ENCODE results near the gene ETV2. TPM values are rescaled to one million over a fixed set of nuclear protein-coding genes. Genes with fewer than 3 reads are reported as not detected.
"Not testable (repeated sequence)": the region's sequence is repeated elsewhere in the genome, so short reads cannot be mapped to it uniquely, and the experiment has no call there.

The ETV2 gene
- polyA plus RNA-seq, 1 experiment: 0.54 TPM

- Histone ChIP-seq H3K27me3 (ENCODE audit: control insufficient read depth, insufficient read depth, low read length) (peaks cover 6% of the 10 kb centered on the region), H3K36me3 (ENCODE audit: control insufficient read depth, insufficient read depth, low read length) (no peaks in the 10 kb centered on the region), H3K4me3 (ENCODE audit: low read depth, low read length) (peak overlapping the region; percentile 39)
- CTCF ChIA-PET: interaction anchor here (0.6 to 1.0 kb wide), 3 partner anchors 11 to 38 kb away, joined by 3 to 6 read pairs (median 3); no protein-coding TSS in a partner anchor
- DNase-seq (ENCODE audit: low read depth): no peak
- POLR2A ChIA-PET: interaction anchor here (0.5 kb wide), 1 partner anchor 464 kb away, joined by 4 read pairs; no protein-coding TSS in a partner anchor
- TF ChIP-seq, protein P1, sequence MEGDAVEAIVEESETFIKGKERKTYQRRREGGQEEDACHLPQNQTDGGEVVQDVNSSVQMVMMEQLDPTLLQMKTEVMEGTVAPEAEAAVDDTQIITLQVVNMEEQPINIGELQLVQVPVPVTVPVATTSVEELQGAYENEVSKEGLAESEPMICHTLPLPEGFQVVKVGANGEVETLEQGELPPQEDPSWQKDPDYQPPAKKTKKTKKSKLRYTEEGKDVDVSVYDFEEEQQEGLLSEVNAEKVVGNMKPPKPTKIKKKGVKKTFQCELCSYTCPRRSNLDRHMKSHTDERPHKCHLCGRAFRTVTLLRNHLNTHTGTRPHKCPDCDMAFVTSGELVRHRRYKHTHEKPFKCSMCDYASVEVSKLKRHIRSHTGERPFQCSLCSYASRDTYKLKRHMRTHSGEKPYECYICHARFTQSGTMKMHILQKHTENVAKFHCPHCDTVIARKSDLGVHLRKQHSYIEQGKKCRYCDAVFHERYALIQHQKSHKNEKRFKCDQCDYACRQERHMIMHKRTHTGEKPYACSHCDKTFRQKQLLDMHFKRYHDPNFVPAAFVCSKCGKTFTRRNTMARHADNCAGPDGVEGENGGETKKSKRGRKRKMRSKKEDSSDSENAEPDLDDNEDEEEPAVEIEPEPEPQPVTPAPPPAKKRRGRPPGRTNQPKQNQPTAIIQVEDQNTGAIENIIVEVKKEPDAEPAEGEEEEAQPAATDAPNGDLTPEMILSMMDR (IDR thresholded peaks at IDR 0.05; ENCODE audit: insufficient read depth, low read depth, low read length): no peak
Observed at GRCh38 chr19:35673121-35673804, 31.7 kb downstream of the ETV2 start.

DNA sequence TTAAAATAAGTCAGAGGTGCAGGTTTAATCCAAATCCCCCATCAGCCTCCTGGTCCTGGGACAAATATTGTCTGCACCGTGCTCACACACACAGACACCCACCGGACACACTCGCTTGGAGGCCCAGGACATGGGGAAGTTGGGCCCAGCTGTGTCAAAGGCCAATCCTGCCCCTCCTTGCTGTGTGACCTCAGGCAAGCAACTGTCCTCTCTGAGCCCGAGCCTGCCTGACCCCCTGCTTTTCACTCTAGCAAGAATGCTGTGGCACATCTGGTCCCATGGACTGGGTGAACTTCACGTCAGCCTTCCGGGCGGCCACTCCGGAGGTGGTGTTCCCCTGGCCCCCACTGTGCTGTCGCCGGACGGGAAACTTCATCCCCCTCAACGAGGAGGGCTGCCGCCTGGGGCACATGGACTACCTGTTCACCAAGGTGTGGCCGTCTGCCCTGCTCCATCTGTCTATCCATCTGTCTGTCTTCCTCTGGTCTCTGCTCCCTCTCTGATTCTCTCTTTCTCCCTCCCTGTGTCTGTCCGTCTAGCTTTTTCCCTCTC is 34.1 kb downstream of the ETV2 start:
- Histone ChIP-seq H3K4me3 (ENCODE audit: low read depth, low read length) (no peak overlapping the region), H3K27me3 (ENCODE audit: control insufficient read depth, insufficient read depth, low read length) (no peaks in the 10 kb centered on the region), H3K36me3 (ENCODE audit: control insufficient read depth, insufficient read depth, low read length) (no peaks in the 10 kb centered on the region)
- TF ChIP-seq, protein P1 (IDR thresholded peaks at IDR 0.05; ENCODE audit: insufficient read depth, low read depth, low read length): no peak
- POLR2A ChIA-PET: no interaction called here
- CTCF ChIA-PET: no interaction called here
- DNase-seq (ENCODE audit: low read depth): no peak

DNA sequence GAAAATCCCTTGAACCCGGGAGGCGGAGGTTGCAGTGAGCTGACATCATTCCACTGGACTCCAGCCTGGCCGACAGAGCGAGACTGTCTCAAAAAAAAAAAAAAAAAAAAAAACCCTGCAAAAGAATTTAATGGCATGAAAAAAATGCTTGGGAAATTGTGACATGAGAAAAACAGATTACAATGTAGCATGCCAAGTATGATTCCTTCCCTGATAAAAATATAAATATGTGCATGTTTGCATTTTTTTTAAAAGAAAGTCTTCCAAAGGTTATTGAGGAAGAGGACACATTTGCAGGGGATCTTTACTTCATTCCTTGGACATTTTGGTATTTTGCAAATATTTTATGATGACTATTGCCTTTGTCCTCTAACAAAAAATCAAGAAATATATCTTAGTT is 48.3 kb downstream of the ETV2 start:
- H3K27me3 ChIP-seq (ENCODE audit: control insufficient read depth, insufficient read depth, low read length): no peaks in the 10 kb centered on the region
- ChIA-PET POLR2A (no interaction called here), CTCF (interaction anchor here (1.0 kb wide), 1 partner anchor 130 kb away, joined by 3 read pairs; no protein-coding TSS in a partner anchor)
- H3K4me3 ChIP-seq (ENCODE audit: low read depth, low read length): no peak overlapping the region
- TF ChIP-seq, protein P1 (IDR thresholded peaks at IDR 0.05; ENCODE audit: insufficient read depth, low read depth, low read length): no peak
- DNase-seq (ENCODE audit: low read depth): no peak
- H3K36me3 ChIP-seq (ENCODE audit: control insufficient read depth, insufficient read depth, low read length): no peaks in the 10 kb centered on the region

- CTCF ChIA-PET: interaction anchor here (2.9 kb wide), 1 partner anchor 129 kb away, joined by 16 read pairs; no protein-coding TSS in a partner anchor
- H3K4me3 ChIP-seq (ENCODE audit: low read depth, low read length); H3K27me3 ChIP-seq (ENCODE audit: control insufficient read depth, insufficient read depth, low read length); POLR2A ChIA-PET; H3K36me3 ChIP-seq (ENCODE audit: control insufficient read depth, insufficient read depth, low read length); DNase-seq (ENCODE audit: low read depth): not testable (repeated sequence)
Observed at GRCh38 chr19:35691106-35691505, 49.6 kb downstream of the ETV2 start.

GRCh38 chr19:35692010-35692409 is 50.5 kb downstream of the ETV2 start:
- Histone ChIP-seq H3K4me3 (ENCODE audit: low read depth, low read length) (no peak overlapping the region), H3K36me3 (ENCODE audit: control insufficient read depth, insufficient read depth, low read length) (no peaks in the 10 kb centered on the region), H3K27me3 (ENCODE audit: control insufficient read depth, insufficient read depth, low read length) (peaks cover 2% of the 10 kb centered on the region)
- DNase-seq (ENCODE audit: low read depth): no peak
- ChIA-PET CTCF (interaction anchor here (0.7 to 3.2 kb wide), 8 partner anchors 8 to 339 kb away, joined by 3 to 30 read pairs (median 4); partner anchors contain the start of genes COX6B1, PRODH2 and ZBTB32), POLR2A (no interaction called here)
- TF ChIP-seq, protein P1 (IDR thresholded peaks at IDR 0.05; ENCODE audit: insufficient read depth, low read depth, low read length): no peak

All from BJ (cell line).